GM19395 (cell line): ENCODE data around the gene INAVA.
"Not testable (repeated sequence)": the region's sequence is repeated elsewhere in the genome, so short reads cannot be mapped to it uniquely, and the experiment has no call there.

ENCODE experiments used
- ATAC-seq: cut with Tn5 transposase; IDR thresholded peaks from one replicate; pipeline ENCODE4 v1.9.1; 2021; ENCODE audit warnings: mild to moderate bottlenecking, moderate library complexity; ENCODE audit not compliant: unreplicated experiment

INAVA gene

GRCh38 chr1:200896531-200897196 lies 2.0 kb downstream of the INAVA start:
- ATAC-seq, result no peak

GRCh38 chr1:200897259-200897658 lies 2.6 kb downstream of the INAVA start:
- no peak for ATAC-seq

- no peak for ATAC-seq
Observed at GRCh38 chr1:200899015-200899386, 4.3 kb downstream of the INAVA start.

- ATAC-seq, result no peak
Observed at GRCh38 chr1:200899451-200899915, 4.8 kb downstream of the INAVA start.

- ATAC-seq, result no peak
Observed at GRCh38 chr1:200899954-200900867, 5.5 kb downstream of the INAVA start.

- no peak for ATAC-seq
Observed at GRCh38 chr1:200900877-200901276, 6.2 kb downstream of the INAVA start.

- ATAC-seq, result no peak
Observed at GRCh38 chr1:200901350-200901749, 6.7 kb downstream of the INAVA start.

- no peak for ATAC-seq
Observed at GRCh38 chr1:200901796-200902444, 7.2 kb downstream of the INAVA start.

- no peak for ATAC-seq
Observed at GRCh38 chr1:200903793-200904192, 9.1 kb downstream of the INAVA start.

- no peak for ATAC-seq
Observed at GRCh38 chr1:200904772-200905171, 10.1 kb downstream of the INAVA start.

GRCh38 chr1:200905411-200906052 lies 10.8 kb downstream of the INAVA start:
- ATAC-seq, result no peak

GRCh38 chr1:200906491-200906890 lies 11.8 kb downstream of the INAVA start:
- no peak for ATAC-seq

GRCh38 chr1:200907611-200908097 lies 13.0 kb downstream of the INAVA start:
- peak; percentile 76 for ATAC-seq

- no peak for ATAC-seq
Observed at GRCh38 chr1:200908191-200908868, 13.6 kb downstream of the INAVA start.

GRCh38 chr1:200909071-200909470 lies 14.4 kb downstream of the INAVA start:
- ATAC-seq, result no peak

- ATAC-seq, result peak; percentile 45
Observed at GRCh38 chr1:200909757-200910239, 15.1 kb downstream of the INAVA start.

GRCh38 chr1:200911361-200911760 lies 16.7 kb downstream of the INAVA start:
- no peak for ATAC-seq

- ATAC-seq, result not testable (repeated sequence)
Observed at GRCh38 chr1:200911936-200912335, 17.2 kb downstream of the INAVA start.

GRCh38 chr1:200912737-200913407 lies 18.2 kb downstream of the INAVA start:
- ATAC-seq, result no peak

- ATAC-seq, result no peak
Observed at GRCh38 chr1:200916152-200916551, 21.5 kb downstream of the INAVA start.
